NCI-H748 treated with DMSO at 0.1 percent for 48 hours (cell line): ENCODE data around the gene LRRN4.

Experiments
- DNase-seq: peaks from one replicate; lab custom pipeline; 2025; lab: John Stamatoyannopoulos, UW

The LRRN4 gene

GRCh38 chr20:6030453-6031080, 23.3 kb downstream of the LRRN4 start:
- no peak for DNase-seq

- DNase-seq, result no peak
These were observed 24.3 kb downstream of the LRRN4 start for GRCh38 chr20:6029538-6029937.

GRCh38 chr20:6028818-6029217, 25.0 kb downstream of the LRRN4 start:
- DNase-seq, result no peak

GRCh38 chr20:6026051-6026450, 27.8 kb downstream of the LRRN4 start:
- no peak for DNase-seq

GRCh38 chr20:6024768-6025167, 29.1 kb downstream of the LRRN4 start:
- no peak for DNase-seq

- DNase-seq, result no peak
These were observed 36.0 kb downstream of the LRRN4 start for GRCh38 chr20:6017880-6018279.

GRCh38 chr20:6017467-6017866, 36.4 kb downstream of the LRRN4 start:
- DNase-seq, result no peak

- no peak for DNase-seq
These were observed 38.9 kb downstream of the LRRN4 start for GRCh38 chr20:6014957-6015356.

- no peak for DNase-seq
These were observed 39.8 kb downstream of the LRRN4 start for GRCh38 chr20:6014017-6014416.

GRCh38 chr20:6012179-6012578, 41.7 kb downstream of the LRRN4 start:
- no peak for DNase-seq

GRCh38 chr20:6008254-6008653, 45.6 kb downstream of the LRRN4 start:
- DNase-seq, result no peak

GRCh38 chr20:6007529-6008103, 46.2 kb downstream of the LRRN4 start:
- DNase-seq, result no peak

GRCh38 chr20:6007094-6007528, 46.7 kb downstream of the LRRN4 start:
- no peak for DNase-seq

GRCh38 chr20:6006603-6006949, 47.3 kb downstream of the LRRN4 start:
- DNase-seq, result no peak

GRCh38 chr20:6000871-6001270, 53.0 kb downstream of the LRRN4 start:
- no peak for DNase-seq

- DNase-seq, result no peak
These were observed 54.1 kb downstream of the LRRN4 start for GRCh38 chr20:5999783-6000182.

GRCh38 chr20:5996765-5997164, 57.1 kb downstream of the LRRN4 start:
- DNase-seq, result no peak

GRCh38 chr20:5991623-5992441, 62.0 kb downstream of the LRRN4 start:
- no peak for DNase-seq

- DNase-seq, result no peak
These were observed 62.9 kb downstream of the LRRN4 start for GRCh38 chr20:5990946-5991345.
